H9 (cell line): ENCODE results near the gene CSAD. TPM values are rescaled to one million over a fixed set of nuclear protein-coding genes. Genes with fewer than 3 reads are reported as not detected.

Experiments
- DNase-seq: peaks from one replicate; pipeline ENCODE4 v3.0.0-alpha.2; 2017
- H2AFZ ChIP-seq: one replicate; pipeline ENCODE4 v1.6.1; 2013; ENCODE audit warnings: mild to moderate bottlenecking, low read length, control low read depth, moderate library complexity
- H2AK5ac ChIP-seq: 2 replicates; pipeline ENCODE4 v1.6.1; 2013; ENCODE audit warnings: low read length, control low read depth, mixed read lengths; ENCODE audit not compliant: insufficient read length
- H2BK120ac ChIP-seq: one replicate; pipeline ENCODE4 v1.6.1; 2013; ENCODE audit warnings: low read depth, mild to moderate bottlenecking, low read length, control low read depth, inconsistent platforms; ENCODE audit not compliant: poor library complexity, severe bottlenecking
- H2BK12ac ChIP-seq: 2 replicates; pipeline ENCODE4 v1.6.1; 2013; ENCODE audit warnings: low read length, control low read depth, mixed read lengths, low read depth; ENCODE audit not compliant: insufficient read length
- H2BK15ac ChIP-seq: 2 replicates; pipeline ENCODE4 v1.6.1; 2013; ENCODE audit warnings: low read depth, low read length, control low read depth
- H2BK20ac ChIP-seq: one replicate; pipeline ENCODE4 v1.6.1; 2013; ENCODE audit warnings: low read depth, mild to moderate bottlenecking, low read length, control low read depth, inconsistent platforms; ENCODE audit not compliant: poor library complexity, severe bottlenecking
- H2BK5ac ChIP-seq: 2 replicates; pipeline ENCODE4 v1.6.1; 2013; ENCODE audit warnings: low read length, control low read depth, mixed read lengths; ENCODE audit not compliant: insufficient read length
- H3K14ac ChIP-seq: 2 replicates; pipeline ENCODE4 v1.6.1; 2013; ENCODE audit warnings: low read length, control low read depth; ENCODE audit not compliant: insufficient read depth
- H3K18ac ChIP-seq: 2 replicates; pipeline ENCODE4 v1.6.1; 2013; ENCODE audit warnings: low read depth, mild to moderate bottlenecking, mixed read lengths, low read length, control low read depth; ENCODE audit not compliant: insufficient read length
- H3K23ac ChIP-seq: 2 replicates; pipeline ENCODE4 v1.6.1; 2013; ENCODE audit warnings: low read length, control low read depth, mixed read lengths, low read depth; ENCODE audit not compliant: insufficient read length
- H3K23me2 ChIP-seq: 2 replicates; pipeline ENCODE4 v1.6.1; 2013; ENCODE audit warnings: low read depth, mild to moderate bottlenecking, mixed read lengths, low read length, control low read depth; ENCODE audit not compliant: insufficient read length, poor library complexity, severe bottlenecking
- H3K27ac ChIP-seq: 2 replicates; pipeline ENCODE4 v1.5.1; 2013; ENCODE audit warnings: low read length, control low read depth, mixed read lengths, low read depth; ENCODE audit not compliant: insufficient read length
- H3K27me3 ChIP-seq: 2 replicates; pipeline ENCODE4 v1.6.1; 2013; ENCODE audit warnings: low read length, control low read depth, inconsistent platforms; ENCODE audit not compliant: insufficient read depth
- H3K4ac ChIP-seq: 2 replicates; pipeline ENCODE4 v1.6.1; 2013; ENCODE audit warnings: low read depth, mild to moderate bottlenecking, control low read depth, inconsistent platforms, low read length, moderate library complexity
- H3K4me1 ChIP-seq: 2 replicates; pipeline ENCODE4 v1.6.1; 2013; ENCODE audit warnings: low read length, control low read depth, inconsistent platforms; ENCODE audit not compliant: insufficient read depth
- H3K4me2 ChIP-seq: 2 replicates; pipeline ENCODE4 v1.6.1; 2013; ENCODE audit warnings: low read length, control low read depth, mixed read lengths; ENCODE audit not compliant: insufficient read length, insufficient read depth
- H3K56ac ChIP-seq: 2 replicates; pipeline ENCODE4 v1.6.1; 2013; ENCODE audit warnings: low read depth, mild to moderate bottlenecking, mixed read lengths, low read length, control low read depth; ENCODE audit not compliant: insufficient read length
- H3K79me1 ChIP-seq: 2 replicates; pipeline ENCODE4 v1.6.1; 2013; ENCODE audit warnings: low read depth, mild to moderate bottlenecking, moderate library complexity, low read length, control low read depth, inconsistent platforms; ENCODE audit not compliant: insufficient read depth, poor library complexity, severe bottlenecking
- H3K79me2 ChIP-seq: 2 replicates; pipeline ENCODE4 v1.6.1; 2013; ENCODE audit warnings: low read length, control low read depth, inconsistent platforms; ENCODE audit not compliant: insufficient read depth
- H3K9ac ChIP-seq: 2 replicates; pipeline ENCODE4 v1.6.1; 2013; ENCODE audit warnings: low read length, control low read depth, mixed read lengths; ENCODE audit not compliant: insufficient read length; ENCODE audit errors: extremely low read depth
- H3K9me3 ChIP-seq: one replicate; pipeline ENCODE4 v1.6.1; 2013; ENCODE audit warnings: low read depth, low read length, inconsistent platforms; ENCODE audit not compliant: control insufficient read depth
- H3T11ph ChIP-seq: one replicate; pipeline ENCODE4 v1.6.1; 2013; ENCODE audit warnings: mild to moderate bottlenecking, low read length, control low read depth, inconsistent platforms
- H4K20me1 ChIP-seq: one replicate; pipeline ENCODE4 v1.6.1; 2013; ENCODE audit not compliant: control insufficient read depth, insufficient read length, insufficient read depth
- H4K5ac ChIP-seq: 2 replicates; pipeline ENCODE4 v1.6.1; 2013; ENCODE audit warnings: low read depth, mild to moderate bottlenecking, mixed read lengths, low read length, control low read depth; ENCODE audit not compliant: insufficient read length
- H4K8ac ChIP-seq: replicated peaks from 2 replicates; pipeline ENCODE4 v1.6.1; 2013; ENCODE audit warnings: low read length, control low read depth, mixed read lengths, low read depth; ENCODE audit not compliant: insufficient read length
- H4K91ac ChIP-seq: 2 replicates; pipeline ENCODE4 v1.6.1; 2013; ENCODE audit warnings: low read depth, mild to moderate bottlenecking, moderate library complexity, mixed read lengths, low read length, control low read depth; ENCODE audit not compliant: insufficient read length
- H3K27ac Mint-ChIP-seq, 3 experiments: 2 replicates in 2 of 3; 3 replicates in 1 of 3; pipeline ENCODE4 v1.8.0; 2020 to 2021; ENCODE audit warnings: mixed read lengths in 3 of 3, mild to moderate bottlenecking in 1 of 3, moderate library complexity in 1 of 3
- H3K27me3 Mint-ChIP-seq: 2 replicates; pipeline ENCODE4 v1.8.0; 2021; ENCODE audit warnings: low read depth, mild to moderate bottlenecking, moderate library complexity, mixed read lengths
- H3K36me3 Mint-ChIP-seq, 3 experiments: 2 replicates in 2 of 3; 3 replicates in 1 of 3; pipeline ENCODE4 v1.8.0; 2020 to 2021; ENCODE audit warnings: low read depth in 3 of 3, mixed read lengths in 3 of 3; ENCODE audit not compliant: insufficient read depth in 1 of 3
- H3K4me1 Mint-ChIP-seq, 2 experiments: 2 replicates each; pipeline ENCODE4 v1.8.0; 2020; ENCODE audit warnings: mixed read lengths in 2 of 2
- H3K4me3 Mint-ChIP-seq, 2 experiments: 2 replicates in 1 of 2; 3 replicates in 1 of 2; pipeline ENCODE4 v1.8.0; 2020 to 2021; ENCODE audit warnings: mild to moderate bottlenecking in 2 of 2, mixed read lengths in 2 of 2, moderate library complexity in 1 of 2
- H3K9me3 Mint-ChIP-seq, 2 experiments: 2 replicates in 1 of 2; 3 replicates in 1 of 2; pipeline ENCODE4 v1.8.0; 2020; ENCODE audit warnings: mild to moderate bottlenecking in 2 of 2, mixed read lengths in 2 of 2, moderate library complexity in 1 of 2
- WGBS: extraction: QIAGEN DNeasy Blood & Tissue Kit; methylation state at CpG from one replicate; pipeline ENCODE4 v1.1.7; 2013; ENCODE audit warnings: missing lambda C conversion rate, low lambda C conversion rate, mixed read lengths; ENCODE audit not compliant: insufficient read length; ENCODE audit errors: extremely low coverage; 5-methylcytosine and 5-hydroxymethylcytosine counted together
- total RNA-seq: library from RNA; stranded (reverse); gene quantifications from 2 replicates; pipeline ENCODE4 v1.2.1, GENCODE V29; 2021
- TF ChIP-seq, protein P1 (sequence below): fragments of 200-600 bp; sonication (generic); conservative IDR thresholded peaks from 3 replicates; pipeline ENCODE4 v1.8.0; 2021; ENCODE audit warnings: antibody characterized with exemption, mild to moderate bottlenecking

Gene CSAD
- total RNA-seq, 1 experiment from 2014 or later, result 7.4 TPM

- DNase-seq, result no peak
- Mint-ChIP-seq H3K27ac (no peak overlapping the region), H3K27me3 (peaks cover 81% of the 10 kb centered on the region), H3K36me3 (no peaks in the 10 kb centered on the region), H3K9me3 (0 out of 5 replicates have a peak, but pooled peaks cover 0 to 2% of the 10 kb centered on the region in 2 experiments), H3K4me1 (0 out of 4 replicates have a peak, but pooled peaks cover 0 to 3% of the 10 kb centered on the region in 2 experiments), H3K4me3 (no peak overlapping the region)
- H2BK20ac ChIP-seq, result no peak overlapping the region
- H3K27ac ChIP-seq, result no peak overlapping the region
- H2AFZ ChIP-seq, result no peak overlapping the region
- no peak overlapping the region for H3K56ac ChIP-seq
- H3K14ac ChIP-seq, result no peak overlapping the region
- no peak overlapping the region for H4K91ac ChIP-seq
- H3K79me2 ChIP-seq, result no peaks in the 10 kb centered on the region
- H3K27me3 ChIP-seq, result peaks cover 12% of the 10 kb centered on the region; the same call in 1 of the 2 replicates
- no peaks in the 10 kb centered on the region for H3K79me1 ChIP-seq
- H2BK15ac ChIP-seq, result no peak overlapping the region
- WGBS, result no CpG with 5 or more reads among the region's 3 CpGs
- TF ChIP-seq, protein P1, sequence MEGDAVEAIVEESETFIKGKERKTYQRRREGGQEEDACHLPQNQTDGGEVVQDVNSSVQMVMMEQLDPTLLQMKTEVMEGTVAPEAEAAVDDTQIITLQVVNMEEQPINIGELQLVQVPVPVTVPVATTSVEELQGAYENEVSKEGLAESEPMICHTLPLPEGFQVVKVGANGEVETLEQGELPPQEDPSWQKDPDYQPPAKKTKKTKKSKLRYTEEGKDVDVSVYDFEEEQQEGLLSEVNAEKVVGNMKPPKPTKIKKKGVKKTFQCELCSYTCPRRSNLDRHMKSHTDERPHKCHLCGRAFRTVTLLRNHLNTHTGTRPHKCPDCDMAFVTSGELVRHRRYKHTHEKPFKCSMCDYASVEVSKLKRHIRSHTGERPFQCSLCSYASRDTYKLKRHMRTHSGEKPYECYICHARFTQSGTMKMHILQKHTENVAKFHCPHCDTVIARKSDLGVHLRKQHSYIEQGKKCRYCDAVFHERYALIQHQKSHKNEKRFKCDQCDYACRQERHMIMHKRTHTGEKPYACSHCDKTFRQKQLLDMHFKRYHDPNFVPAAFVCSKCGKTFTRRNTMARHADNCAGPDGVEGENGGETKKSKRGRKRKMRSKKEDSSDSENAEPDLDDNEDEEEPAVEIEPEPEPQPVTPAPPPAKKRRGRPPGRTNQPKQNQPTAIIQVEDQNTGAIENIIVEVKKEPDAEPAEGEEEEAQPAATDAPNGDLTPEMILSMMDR, result no peak
- no peaks in the 10 kb centered on the region for H3K23me2 ChIP-seq
- H3K9ac ChIP-seq, result no peak overlapping the region
- no peaks in the 10 kb centered on the region for H4K20me1 ChIP-seq
- H3K23ac ChIP-seq, result no peak overlapping the region
- H2BK120ac ChIP-seq, result no peak overlapping the region
- H3T11ph ChIP-seq, result no peak overlapping the region
- no peaks in the 10 kb centered on the region for H3K4me1 ChIP-seq
- H2AK5ac ChIP-seq, result no peak overlapping the region
- H3K9me3 ChIP-seq, result no peaks in the 10 kb centered on the region
- no peak overlapping the region for H3K4me2 ChIP-seq
- H3K18ac ChIP-seq, result no peak overlapping the region
- H4K8ac ChIP-seq, result no peak overlapping the region
- no peak overlapping the region for H2BK12ac ChIP-seq
- H3K4ac ChIP-seq, result no peak overlapping the region
- H2BK5ac ChIP-seq, result no peak overlapping the region
- no peak overlapping the region for H4K5ac ChIP-seq
Observed at GRCh38 chr12:53199700-53200099, 19.0 kb upstream of the CSAD start.
